OCI-LY1 (cell line): ENCODE measurements around the gene CPAMD8.
"Not testable (repeated sequence)": the region's sequence is repeated elsewhere in the genome, so short reads cannot be mapped to it uniquely, and the experiment has no call there.

Experiments used
- H2AFZ ChIP-seq: fragments of 200-600 bp; sonication (generic), shearing (Covaris generic); 2 replicates; pipeline ENCODE4 v1.6.0; 2014; ENCODE audit warnings: antibody characterized with exemption, mild to moderate bottlenecking, low read length
- H3F3A ChIP-seq: fragments of 200-600 bp; sonication (generic), shearing (Covaris generic); 2 replicates; pipeline ENCODE4 v1.6.0; 2014; ENCODE audit warnings: mild to moderate bottlenecking, antibody characterized with exemption, low read length, moderate library complexity; ENCODE audit not compliant: insufficient read depth
- H3K27ac ChIP-seq: fragments of 200-600 bp; sonication (generic); 2 replicates; pipeline ENCODE4 v1.5.1; 2014; ENCODE audit warnings: low read length, mixed run types, mild to moderate bottlenecking, low read depth; ENCODE audit not compliant: poor library complexity, severe bottlenecking
- H3K27me3 ChIP-seq: fragments of 200-600 bp; sonication (generic); 2 replicates; pipeline ENCODE4 v1.6.0; 2014; ENCODE audit warnings: antibody characterized with exemption, mild to moderate bottlenecking, low read length, moderate library complexity; ENCODE audit not compliant: insufficient read depth
- H3K36me3 ChIP-seq: fragments of 200-600 bp; sonication (generic); 2 replicates; pipeline ENCODE4 v1.6.1; 2014; ENCODE audit warnings: mild to moderate bottlenecking, antibody characterized with exemption, low read length, moderate library complexity, mixed read lengths; ENCODE audit not compliant: insufficient read depth
- H3K4me1 ChIP-seq: fragments of 200-600 bp; sonication (generic); 2 replicates; pipeline ENCODE4 v1.5.1; 2014; ENCODE audit warnings: mild to moderate bottlenecking, low read length, moderate library complexity; ENCODE audit not compliant: insufficient read depth, severe bottlenecking
- H3K4me2 ChIP-seq: fragments of 200-600 bp; sonication (generic), shearing (Covaris generic); 2 replicates; pipeline ENCODE4 v1.6.1; 2014; ENCODE audit warnings: low read length
- H3K4me3 ChIP-seq: fragments of 200-600 bp; sonication (generic); 2 replicates; pipeline ENCODE4 v1.5.1; 2014; ENCODE audit warnings: low read length, low read depth, mild to moderate bottlenecking, mixed read lengths; ENCODE audit not compliant: poor library complexity, severe bottlenecking
- H3K79me2 ChIP-seq: fragments of 200-600 bp; shearing (Covaris generic); 2 replicates; pipeline ENCODE4 v1.6.1; 2016; ENCODE audit warnings: mixed run types, low read length, mixed read lengths; ENCODE audit not compliant: insufficient read depth
- H3K9ac ChIP-seq: fragments of 200-600 bp; sonication (generic), shearing (Covaris generic); 2 replicates; pipeline ENCODE4 v1.6.1; 2014; ENCODE audit warnings: mild to moderate bottlenecking, low read length, mixed read lengths
- H3K9me2 ChIP-seq: fragments of 200-600 bp; sonication (generic), shearing (Covaris generic); 2 replicates; pipeline ENCODE4 v1.6.1; 2014; ENCODE audit warnings: low read depth, mild to moderate bottlenecking, low read length, mixed read lengths
- H3K9me3 ChIP-seq: fragments of 200-600 bp; shearing (Covaris generic); 2 replicates; pipeline ENCODE4 v1.6.1; 2014; ENCODE audit warnings: low read length, mixed read lengths
- H4K20me1 ChIP-seq: fragments of 200-600 bp; sonication (generic), shearing (Covaris generic); 2 replicates; pipeline ENCODE4 v1.6.0; 2016; ENCODE audit warnings: mild to moderate bottlenecking, low read length; ENCODE audit not compliant: insufficient read depth
- EZH2 ChIP-seq: fragments of 200-600 bp; sonication (generic), shearing (Covaris generic); IDR thresholded peaks from 2 replicates; pipeline ENCODE4 v1.8.0; 2017; ENCODE audit warnings: borderline replicate concordance, mixed run types, mild to moderate bottlenecking, antibody characterized with exemption, low read length, moderate library complexity, mixed read lengths
- TF ChIP-seq, protein P1 (sequence below): fragments of 200-600 bp; sonication (generic), shearing (Covaris generic); IDR thresholded peaks from 2 replicates; pipeline ENCODE4 v1.5.1; 2017; ENCODE audit warnings: mild to moderate bottlenecking, antibody characterized with exemption, low read length, moderate library complexity, mixed read lengths

The CPAMD8 gene

DNA sequence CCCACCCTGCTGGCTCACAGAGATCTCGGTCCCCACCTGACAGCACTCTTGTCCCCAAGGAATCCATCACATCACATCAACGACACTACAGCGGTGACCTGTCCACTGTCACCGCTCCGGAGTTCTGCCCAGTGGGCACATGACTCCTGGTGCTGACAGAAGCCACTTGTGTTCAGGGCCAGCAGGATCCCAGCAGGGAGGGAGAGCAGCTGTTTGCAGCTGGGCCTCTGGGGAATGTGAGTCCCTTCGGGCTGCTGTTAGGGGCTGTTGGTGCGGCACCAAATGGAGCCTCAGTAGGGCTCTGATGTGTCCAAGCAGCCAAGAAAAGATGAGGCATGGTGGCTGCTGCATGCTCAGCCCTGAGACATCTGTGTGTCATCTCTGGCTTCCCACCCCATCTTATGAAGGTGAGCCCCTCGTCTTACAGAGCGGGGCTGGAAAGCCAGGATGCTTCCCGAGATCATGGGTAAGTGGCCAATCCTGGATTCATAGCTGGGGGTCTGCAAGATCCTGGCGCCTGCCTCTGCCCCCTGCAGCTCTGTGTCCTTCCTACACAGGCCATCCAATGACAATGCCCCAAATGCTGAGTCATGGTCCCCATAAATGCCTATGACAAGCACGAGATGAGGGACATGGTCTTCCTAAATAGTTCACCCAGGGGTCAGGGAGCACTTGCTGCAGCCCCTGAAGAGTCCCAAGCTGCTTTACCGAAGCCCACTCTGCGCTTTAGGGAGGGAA lies 81.8 kb downstream of the CPAMD8 start:
- Histone ChIP-seq H3K9me3 (no peaks in the 10 kb centered on the region), H3K36me3 (no peaks in the 10 kb centered on the region), H3K27ac (no peak overlapping the region), H3K27me3 (no peaks in the 10 kb centered on the region; the same call in 1 of the 2 replicates), H3K4me2 (no peak overlapping the region), H3K4me1 (no peaks in the 10 kb centered on the region), H3K4me3 (no peak overlapping the region), H4K20me1 (no peaks in the 10 kb centered on the region), H3K9ac (no peak overlapping the region), H3K79me2 (no peaks in the 10 kb centered on the region), H3F3A (no peaks in the 10 kb centered on the region), H2AFZ (no peak overlapping the region), H3K9me2 (no peaks in the 10 kb centered on the region)
- no peak for TF ChIP-seq EZH2
- TF ChIP-seq, protein P1, sequence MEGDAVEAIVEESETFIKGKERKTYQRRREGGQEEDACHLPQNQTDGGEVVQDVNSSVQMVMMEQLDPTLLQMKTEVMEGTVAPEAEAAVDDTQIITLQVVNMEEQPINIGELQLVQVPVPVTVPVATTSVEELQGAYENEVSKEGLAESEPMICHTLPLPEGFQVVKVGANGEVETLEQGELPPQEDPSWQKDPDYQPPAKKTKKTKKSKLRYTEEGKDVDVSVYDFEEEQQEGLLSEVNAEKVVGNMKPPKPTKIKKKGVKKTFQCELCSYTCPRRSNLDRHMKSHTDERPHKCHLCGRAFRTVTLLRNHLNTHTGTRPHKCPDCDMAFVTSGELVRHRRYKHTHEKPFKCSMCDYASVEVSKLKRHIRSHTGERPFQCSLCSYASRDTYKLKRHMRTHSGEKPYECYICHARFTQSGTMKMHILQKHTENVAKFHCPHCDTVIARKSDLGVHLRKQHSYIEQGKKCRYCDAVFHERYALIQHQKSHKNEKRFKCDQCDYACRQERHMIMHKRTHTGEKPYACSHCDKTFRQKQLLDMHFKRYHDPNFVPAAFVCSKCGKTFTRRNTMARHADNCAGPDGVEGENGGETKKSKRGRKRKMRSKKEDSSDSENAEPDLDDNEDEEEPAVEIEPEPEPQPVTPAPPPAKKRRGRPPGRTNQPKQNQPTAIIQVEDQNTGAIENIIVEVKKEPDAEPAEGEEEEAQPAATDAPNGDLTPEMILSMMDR: no peak

DNA sequence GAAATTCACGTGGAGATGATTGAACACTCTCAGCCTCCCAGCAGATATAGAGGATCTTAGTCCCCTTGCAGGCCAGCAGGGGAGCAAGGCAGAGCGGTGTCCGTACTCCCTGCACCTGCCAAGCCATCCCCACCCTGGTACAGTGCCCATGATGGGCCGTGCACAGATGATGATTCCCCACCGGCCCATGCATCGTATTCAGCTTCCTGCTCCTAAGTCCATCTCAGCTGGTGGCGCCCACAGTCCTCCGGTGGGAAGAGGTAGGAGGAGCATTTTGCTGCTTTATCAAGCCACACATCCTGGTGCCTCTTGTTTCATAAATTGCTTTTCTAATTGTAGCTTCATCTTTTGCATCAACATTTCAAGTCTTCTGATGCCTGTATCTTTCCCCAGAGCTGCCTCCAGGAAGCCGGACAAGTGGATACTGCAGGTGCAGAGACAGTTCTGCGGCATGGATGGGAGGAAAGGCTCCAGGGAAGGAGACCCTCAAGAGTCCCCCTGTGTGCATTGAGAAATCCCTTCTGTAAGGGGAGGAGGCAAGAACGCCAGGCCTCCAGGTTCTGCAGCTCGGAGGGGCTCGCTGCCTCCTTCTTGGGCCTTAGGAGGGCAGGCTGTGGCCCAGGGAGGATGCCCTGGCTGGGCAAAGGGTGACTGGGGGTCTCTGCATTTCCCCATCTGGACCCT lies 82.5 kb downstream of the CPAMD8 start:
- Histone ChIP-seq H3K4me2 (no peak overlapping the region), H3F3A (no peaks in the 10 kb centered on the region), H3K36me3 (no peaks in the 10 kb centered on the region), H2AFZ (no peak overlapping the region), H3K9me2 (no peaks in the 10 kb centered on the region), H3K4me3 (no peak overlapping the region), H3K27me3 (no peaks in the 10 kb centered on the region), H3K27ac (no peak overlapping the region), H3K9me3 (no peaks in the 10 kb centered on the region), H3K9ac (no peak overlapping the region), H3K4me1 (no peaks in the 10 kb centered on the region), H4K20me1 (no peaks in the 10 kb centered on the region), H3K79me2 (no peaks in the 10 kb centered on the region)
- TF ChIP-seq EZH2: no peak
- TF ChIP-seq, protein P1: no peak

DNA sequence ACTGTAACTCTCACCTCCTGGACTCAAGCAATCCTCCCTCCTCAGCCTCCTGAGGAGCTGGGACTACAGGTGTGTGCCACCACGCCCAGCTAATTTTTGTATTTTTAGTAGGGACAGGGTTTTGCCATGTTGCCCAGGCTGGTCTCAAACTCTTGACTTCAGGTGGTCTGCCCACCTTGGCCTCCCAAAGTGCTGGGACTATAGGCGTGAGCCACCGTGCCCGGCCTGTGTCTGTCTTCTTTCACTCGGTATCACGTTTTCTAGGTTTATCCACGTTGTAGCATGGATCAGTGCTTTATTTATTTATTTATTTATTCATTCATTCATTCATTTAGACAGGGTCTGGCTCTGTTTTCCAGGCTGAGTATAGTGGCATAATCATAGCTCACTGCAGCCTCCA lies 83.5 kb downstream of the CPAMD8 start:
- H3K9me2 ChIP-seq, H3K4me2 ChIP-seq, H3K27me3 ChIP-seq, H3K9me3 ChIP-seq, H3K79me2 ChIP-seq, H3K9ac ChIP-seq, H3K4me3 ChIP-seq, H3K4me1 ChIP-seq, H2AFZ ChIP-seq, H3K36me3 ChIP-seq, H3F3A ChIP-seq, H3K27ac ChIP-seq, H4K20me1 ChIP-seq: not testable (repeated sequence)

DNA sequence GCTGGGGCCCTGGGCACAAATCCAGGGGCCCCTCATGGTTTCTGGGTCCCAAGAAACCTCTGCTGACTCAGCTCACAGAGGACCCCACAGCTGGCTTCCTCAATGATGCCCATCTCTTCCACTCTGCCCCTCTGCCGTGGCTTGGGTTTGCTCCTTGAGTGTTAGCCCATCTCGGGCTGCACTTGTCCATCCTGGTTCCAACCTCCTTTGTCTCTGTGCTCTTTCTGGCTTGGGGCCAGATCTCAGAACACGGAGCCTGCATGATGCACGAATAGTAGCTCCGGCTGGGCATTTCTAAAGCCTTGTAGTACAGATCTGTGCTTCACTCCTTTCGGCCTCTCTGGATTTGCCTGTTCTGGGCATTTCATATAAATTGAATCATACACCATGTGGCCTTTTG lies 84.0 kb downstream of the CPAMD8 start:
- Histone ChIP-seq H4K20me1 (no peaks in the 10 kb centered on the region), H3K4me2 (no peak overlapping the region), H3K27me3 (no peaks in the 10 kb centered on the region), H3K9me2 (no peaks in the 10 kb centered on the region), H3K9ac (no peak overlapping the region), H3K4me1 (no peaks in the 10 kb centered on the region), H3K4me3 (no peak overlapping the region), H3F3A (no peaks in the 10 kb centered on the region), H3K27ac (no peak overlapping the region), H2AFZ (no peak overlapping the region), H3K79me2 (no peaks in the 10 kb centered on the region), H3K9me3 (no peaks in the 10 kb centered on the region), H3K36me3 (no peaks in the 10 kb centered on the region)
- TF ChIP-seq, protein P1: no peak
- TF ChIP-seq EZH2: no peak
